ENCODE results near the gene PSAP. TPM values are rescaled to one million over a fixed set of nuclear protein-coding genes. Genes with fewer than 3 reads are reported as not detected.

The PSAP gene
- total RNA-seq, 1 experiment from 2014 or later = 336 TPM

- Histone ChIP-seq H2AFZ (ENCODE audit: low read length) (no peak overlapping the region), H2BK15ac (ENCODE audit: low read depth, low read length) (no peak overlapping the region), H3K9me3 (ENCODE audit: control insufficient read depth, low read depth, low read length) (no peaks in the 10 kb centered on the region), H2BK20ac (ENCODE audit: low read depth, low read length, poor library complexity, severe bottlenecking) (no peak overlapping the region), H3K27me3 (ENCODE audit: insufficient read depth, low read length) (no peaks in the 10 kb centered on the region), H3K9ac (ENCODE audit: extremely low read depth, insufficient read length, low read length) (no peak overlapping the region), H3K79me1 (ENCODE audit: insufficient read depth, low read depth, low read length, poor library complexity, severe bottlenecking) (peaks cover 13% of the 10 kb centered on the region), H3K4ac (ENCODE audit: low read depth, low read length) (no peak overlapping the region), H4K91ac (ENCODE audit: insufficient read length, low read depth, low read length) (no peak overlapping the region), H3K4me2 (ENCODE audit: insufficient read depth, insufficient read length, low read length) (no peak overlapping the region), H3T11ph (ENCODE audit: low read length) (no peak overlapping the region), H3K4me1 (ENCODE audit: insufficient read depth, low read length) (peaks cover 7% of the 10 kb centered on the region; the same call in 1 of the 2 replicates), H3K18ac (ENCODE audit: insufficient read length, low read depth, low read length) (no peak overlapping the region), H3K56ac (ENCODE audit: insufficient read length, low read depth, low read length) (no peak overlapping the region), H4K5ac (ENCODE audit: insufficient read length, low read depth, low read length) (no peak overlapping the region), H3K23ac (ENCODE audit: insufficient read length, low read depth, low read length) (no peak overlapping the region), H3K23me2 (ENCODE audit: insufficient read length, low read depth, low read length, poor library complexity, severe bottlenecking) (no peaks in the 10 kb centered on the region), H3K27ac (ENCODE audit: insufficient read length, low read depth, low read length) (no peak overlapping the region), H2BK120ac (ENCODE audit: low read depth, low read length, poor library complexity, severe bottlenecking) (no peak overlapping the region), H2AK5ac (ENCODE audit: insufficient read length, low read length) (no peak overlapping the region), H4K20me1 (ENCODE audit: control insufficient read depth, insufficient read depth, insufficient read length) (no peaks in the 10 kb centered on the region), H3K79me2 (ENCODE audit: insufficient read depth, low read length) (peaks cover 38% of the 10 kb centered on the region; the same call in 1 of the 2 replicates), H2BK5ac (ENCODE audit: insufficient read length, low read length) (no peak overlapping the region), H2BK12ac (ENCODE audit: insufficient read length, low read depth, low read length) (no peak overlapping the region), H4K8ac (replicated peaks; ENCODE audit: insufficient read length, low read depth, low read length) (no peak overlapping the region), H3K14ac (ENCODE audit: insufficient read depth, low read length) (no peak overlapping the region)
- H3K27ac Mint-ChIP-seq = no peak overlapping the region; a peak in 1 of 7 replicates
- no peaks in the 10 kb centered on the region for H3K27me3 Mint-ChIP-seq (ENCODE audit: low read depth)
- no peaks in the 10 kb centered on the region for H3K9me3 Mint-ChIP-seq
- no peak overlapping the region for H3K4me3 Mint-ChIP-seq
- H3K36me3 Mint-ChIP-seq (ENCODE audit: insufficient read depth in 1 of 3, low read depth in 3 of 3) = peaks cover 30 to 47% (median 37%) of the 10 kb centered on the region in 3 experiments; a peak in 6 of 7 replicates
- peaks cover 29 to 30% of the 10 kb centered on the region in 2 experiments for H3K4me1 Mint-ChIP-seq
- no peak for DNase-seq
- no peak for TF ChIP-seq CTCF (conservative IDR thresholded peaks at IDR 0.05)
- WGBS (ENCODE audit: extremely low coverage, insufficient read length, low lambda C conversion rate) = no CpG with 5 or more reads among the region's 8 CpGs
These were observed 17.4 kb downstream of the PSAP start for GRCh38 chr10:71833451-71834342.

Measured in H9 (cell line).